Inflammatory macrophage treated with lipopolysaccharide for 1 hour (primary cell): ENCODE data around the gene CNDP1.
A peak's percentile ranks its signal among the peaks of the same experiment; 100 is the strongest.

Experiments used
- DNase-seq, 2 donors: peaks; one replicate each; pipeline ENCODE4 v3.0.0-alpha.2; 2020 to 2022

CNDP1 gene

DNA sequence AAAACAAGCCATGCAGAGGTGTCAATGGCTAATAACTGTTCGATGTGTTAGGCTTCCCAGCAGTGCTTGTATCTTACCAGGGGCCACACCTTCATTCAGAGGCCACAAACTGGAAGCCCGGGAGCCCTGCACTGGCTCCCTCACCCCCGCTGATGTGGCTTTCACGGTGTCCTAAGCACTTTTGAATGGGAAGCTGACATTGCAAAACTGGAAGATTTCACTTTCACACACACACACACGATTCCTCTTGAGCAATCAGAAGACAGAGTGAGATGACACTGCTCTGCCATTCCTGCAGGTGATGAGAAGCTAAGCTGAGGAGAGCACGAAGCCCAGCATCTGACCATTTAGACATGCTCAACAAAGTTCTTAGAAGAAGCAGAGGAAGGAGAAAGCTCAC, 54.7 kb downstream of the CNDP1 start:
- DNase-seq: peak; percentile 81 to 83

DNA sequence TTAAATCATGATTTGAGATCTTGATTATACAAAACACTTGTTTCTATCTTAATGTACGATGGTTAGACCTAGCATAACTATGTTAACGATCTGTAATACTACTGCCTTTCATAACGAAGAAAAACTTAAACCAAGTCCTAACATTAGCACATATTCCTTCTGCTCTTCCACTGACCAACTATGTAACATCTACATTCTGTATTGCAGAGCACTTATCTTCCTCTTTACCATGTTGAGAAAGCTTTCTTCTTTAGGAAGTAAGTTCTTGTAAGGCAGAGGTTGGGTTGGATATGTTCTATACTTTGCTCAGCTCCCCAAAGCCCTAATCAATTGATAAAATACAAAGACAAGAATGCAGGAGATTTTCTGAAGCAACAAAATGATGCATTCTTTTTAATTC, 55.5 kb downstream of the CNDP1 start:
- DNase-seq: peak; percentile 64 to 84

DNA sequence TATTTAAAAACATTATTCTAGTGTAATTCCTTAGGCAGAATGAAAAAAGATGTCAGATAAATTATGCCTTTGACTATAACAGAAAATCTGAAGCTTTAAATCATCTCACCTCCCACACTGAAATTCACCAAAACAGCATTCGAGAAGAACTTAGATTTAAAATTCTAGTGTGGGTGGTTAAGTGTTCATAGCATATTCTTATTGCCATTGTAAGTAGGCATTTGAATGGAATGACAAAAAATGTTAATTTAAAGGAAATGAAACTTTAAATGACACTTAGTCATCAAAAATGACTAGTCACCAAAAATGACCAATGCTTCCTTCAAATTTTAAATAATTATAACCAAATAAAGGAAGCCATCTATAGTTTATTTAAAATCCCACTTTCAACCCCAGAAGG, 56.4 kb downstream of the CNDP1 start:
- DNase-seq: peak; percentile 64 to 72

- peak; percentile 44 to 63 for DNase-seq
Measured at GRCh38 chr18:74595431-74595830, 61.1 kb downstream of the CNDP1 start.

DNA sequence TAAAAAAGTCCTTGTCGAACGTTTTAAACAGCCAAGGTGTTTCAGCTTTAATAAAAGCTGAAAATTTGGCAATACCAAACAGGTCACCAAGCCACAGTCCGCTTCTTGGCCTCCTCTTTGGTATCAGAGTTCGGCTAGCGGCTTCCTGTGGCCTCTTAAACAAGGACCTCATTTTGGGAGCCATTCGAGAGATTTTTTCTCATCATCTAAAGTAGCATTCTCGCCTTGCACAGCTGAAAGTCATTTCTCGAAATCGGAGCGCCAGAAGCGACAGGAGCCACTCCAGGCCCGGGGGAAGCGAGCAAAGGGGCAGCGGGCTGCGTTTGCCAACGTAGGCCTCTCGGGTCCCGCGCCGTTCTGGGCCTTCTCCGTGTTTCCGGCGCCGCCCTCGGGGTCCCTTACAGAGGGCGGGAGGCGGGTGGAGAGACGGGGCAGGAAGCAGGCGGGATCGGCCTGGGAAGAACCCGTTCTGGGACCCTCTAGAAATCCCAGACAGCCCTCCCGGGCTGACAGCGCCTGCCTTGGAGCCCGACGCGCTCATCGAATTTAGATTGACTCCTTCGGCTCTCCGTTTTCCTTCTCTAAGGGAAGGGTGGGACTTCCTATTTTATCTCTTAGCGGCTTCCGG, 62.8 kb downstream of the CNDP1 start:
- peak; percentile 68 to 74 for DNase-seq

- peak; percentile 84 to 90 for DNase-seq
Measured at GRCh38 chr18:74597662-74598349, 63.5 kb downstream of the CNDP1 start, which contains the start of gene ZNF407. Gene ZNF407, plus strand, starts transcription at chr18:74597870. Its CDS starts 33,150 bp downstream, at chr18:74631020.

- peak; percentile 38 to 54 for DNase-seq
Measured at GRCh38 chr18:74598350-74599001, 64.2 kb downstream of the CNDP1 start.

GRCh38 chr18:74604361-74604760, 70.1 kb downstream of the CNDP1 start:
- DNase-seq: no peak

DNA sequence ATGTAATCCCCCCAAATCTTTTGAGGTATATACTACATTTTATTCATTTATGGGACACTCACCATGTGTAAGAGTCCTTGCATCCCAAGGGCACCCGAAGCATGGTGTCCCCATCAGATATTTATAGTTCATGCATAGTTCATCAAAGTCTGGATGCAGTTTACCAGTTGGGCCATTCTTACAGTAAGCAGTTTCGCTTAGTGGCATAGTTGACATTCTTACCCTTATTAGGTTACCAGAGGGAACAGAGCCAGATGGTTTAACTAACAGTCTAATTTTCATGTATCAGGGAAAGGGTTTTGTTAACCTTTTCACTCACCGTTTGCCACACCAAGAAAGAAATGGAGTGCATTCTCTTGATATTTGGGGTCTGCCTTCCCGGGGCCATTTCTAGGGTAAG, 70.5 kb downstream of the CNDP1 start:
- no peak for DNase-seq

GRCh38 chr18:74608681-74609080, 74.4 kb downstream of the CNDP1 start:
- DNase-seq: no peak

GRCh38 chr18:74609535-74609934, 75.2 kb downstream of the CNDP1 start:
- DNase-seq: peak in 1 of 2 donors; percentile 24

GRCh38 chr18:74610051-74610615, 75.8 kb downstream of the CNDP1 start:
- DNase-seq: peak; percentile 54 to 69

DNA sequence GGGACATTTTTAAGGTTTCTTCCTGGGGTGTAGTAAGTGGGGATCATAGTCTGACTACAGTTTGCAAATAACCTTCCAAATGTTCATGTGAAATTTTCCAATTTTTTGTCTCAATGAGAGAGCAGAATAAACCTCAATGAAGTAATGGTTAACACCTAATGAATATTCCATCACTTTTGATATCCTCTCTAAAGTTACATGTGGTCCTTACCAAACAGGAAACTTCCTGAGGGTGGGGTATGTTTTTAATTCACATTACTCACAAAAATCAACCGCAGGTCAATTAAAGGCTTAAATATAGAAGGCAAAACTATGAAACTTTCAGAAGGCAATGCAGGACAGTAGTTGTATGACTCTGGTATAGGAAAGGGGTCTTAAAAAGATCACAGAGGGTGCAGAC, 76.6 kb downstream of the CNDP1 start:
- no peak for DNase-seq

GRCh38 chr18:74611765-74612164, 77.5 kb downstream of the CNDP1 start:
- DNase-seq: no peak

- peak in 1 of 2 donors; percentile 38 for DNase-seq
Measured at GRCh38 chr18:74613381-74613780, 79.1 kb downstream of the CNDP1 start.

DNA sequence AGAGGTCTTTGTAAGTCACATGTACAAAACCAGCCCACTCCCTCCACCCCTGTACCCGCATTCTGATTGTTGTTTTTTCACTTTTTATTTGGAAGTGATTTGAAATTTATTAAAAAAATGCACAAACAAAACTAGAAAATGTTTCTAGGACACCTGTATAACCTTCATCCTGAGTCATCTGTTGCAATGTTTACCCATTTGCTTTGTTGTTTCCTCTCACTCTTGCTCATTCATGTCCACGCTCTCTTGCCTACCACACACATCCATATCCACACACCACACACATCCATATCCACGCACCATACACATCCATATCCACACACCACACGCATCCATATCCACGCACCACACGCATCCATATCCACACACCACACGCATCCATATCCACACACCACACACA, 82.2 kb downstream of the CNDP1 start:
- no peak for DNase-seq

GRCh38 chr18:74617486-74617885, 83.2 kb downstream of the CNDP1 start:
- DNase-seq: no peak

GRCh38 chr18:74622072-74622471, 87.8 kb downstream of the CNDP1 start:
- no peak for DNase-seq

- DNase-seq: peak in 1 of 2 donors; percentile 31
Measured at GRCh38 chr18:74623047-74623816, 88.9 kb downstream of the CNDP1 start.

DNA sequence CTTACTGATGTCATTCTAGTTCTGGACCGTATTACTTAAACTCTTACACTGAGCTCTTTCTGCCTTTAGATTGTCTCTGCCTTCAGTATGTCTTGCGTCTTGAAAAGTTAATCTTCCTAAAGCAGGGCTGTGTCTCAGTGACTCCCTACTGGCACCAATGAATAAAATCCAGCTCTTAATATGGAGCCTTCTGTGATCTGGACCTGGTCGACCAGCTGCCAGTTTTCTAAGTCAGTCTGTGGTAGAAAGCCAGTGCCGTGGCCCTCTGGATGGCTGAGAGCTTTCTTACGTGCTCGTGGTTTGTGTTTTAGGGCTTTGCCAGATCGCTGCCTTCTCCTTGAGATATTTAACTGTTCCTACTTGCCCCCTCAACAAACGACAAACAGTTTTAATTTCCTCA, 90.2 kb downstream of the CNDP1 start:
- no peak for DNase-seq

DNA sequence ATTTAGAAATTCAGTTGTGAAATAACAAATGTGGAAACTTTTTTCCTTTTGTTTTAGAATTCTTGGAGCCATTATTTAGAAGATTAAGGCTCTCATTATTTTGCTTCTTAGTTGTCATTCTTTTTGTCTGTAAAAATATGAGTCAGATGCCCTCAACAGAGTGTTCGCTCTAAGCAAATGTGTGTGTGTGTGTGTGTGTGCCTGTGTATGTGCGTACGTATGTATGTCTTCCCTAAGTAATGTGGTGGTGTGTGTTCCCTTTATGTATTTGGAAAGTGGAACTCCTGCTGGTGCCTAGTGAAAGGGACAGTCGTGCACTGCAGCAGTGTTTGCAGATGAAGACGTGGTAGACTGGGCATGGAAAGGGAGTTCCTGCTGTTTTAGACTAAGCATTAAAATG, 90.9 kb downstream of the CNDP1 start:
- DNase-seq: no peak

- no peak for DNase-seq
Measured at GRCh38 chr18:74626049-74626874, 92.0 kb downstream of the CNDP1 start.
